Endothelial cell of umbilical vein (primary cell): ENCODE measurements around the gene ZBTB12. TPM values are rescaled to one million over a fixed set of nuclear protein-coding genes. Genes with fewer than 3 reads are reported as not detected.

Source experiments
- BruUV-seq: library from RNA; stranded (reverse); fragments of 400-500 nt; replicated peaks from 2 replicates; lab custom pipeline; 2021; lab: Mats Ljungman, UMichigan
- CTCF ChIA-PET: fragments of 300-600, 350-600 bp; sonication (Branson Sonifier 250); formaldehyde crosslinking; loops from one replicate; lab custom pipeline; 2021; ENCODE audit warnings: antibody characterized with exemption, inconsistent platforms; lab: Charles Lee
- POLR2A ChIA-PET: fragments of 300-600, 350-600 bp; sonication (Branson Sonifier 250); formaldehyde crosslinking; loops from one replicate; lab custom pipeline; 2021; ENCODE audit warnings: antibody characterized with exemption, inconsistent platforms; lab: Charles Lee
- DNase-seq: peaks from one replicate; pipeline ENCODE4 v3.0.0-alpha.2; 2011; ENCODE audit warnings: low read depth, low spot score
- FAIRE-seq: peaks from 2 replicates; lab custom pipeline; 2011; peaks lifted over from hg19 to GRCh38; lab: Jason Lieb, UNC
- H2AFZ ChIP-seq: 2 replicates; pipeline ENCODE4 v1.6.0; 2012; ENCODE audit warnings: low read depth, low read length, control low read depth, inconsistent platforms
- H3K27ac ChIP-seq: 2 replicates; pipeline ENCODE4 v1.5.1; 2011; ENCODE audit warnings: low read depth, mild to moderate bottlenecking, control low read depth, low read length, moderate library complexity; ENCODE audit not compliant: insufficient read depth
- H3K27me3 ChIP-seq, 2 experiments: 2 replicates each; pipeline versions ENCODE4 v1.6.0 to v1.6.1; 2011; ENCODE audit warnings: low read length in 2 of 2, mixed read lengths in 1 of 2; ENCODE audit not compliant: control insufficient read depth in 2 of 2, insufficient read depth in 2 of 2
- H3K36me3 ChIP-seq, 2 experiments: 2 replicates in 1 of 2; 3 replicates in 1 of 2; pipeline ENCODE4 v1.5.1; 2011; ENCODE audit warnings: low read length in 2 of 2, mild to moderate bottlenecking in 1 of 2, moderate library complexity in 1 of 2; ENCODE audit not compliant: control insufficient read depth in 2 of 2, insufficient read depth in 2 of 2; ENCODE audit errors: extremely low read depth in 1 of 2
- H3K4me1 ChIP-seq: 3 replicates; pipeline ENCODE4 v1.5.1; 2011; ENCODE audit warnings: mild to moderate bottlenecking, low read length; ENCODE audit not compliant: control insufficient read depth, insufficient read depth; ENCODE audit errors: extremely low read depth
- H3K4me2 ChIP-seq: 2 replicates; pipeline ENCODE4 v1.6.1; 2011; ENCODE audit warnings: low read length, control low read depth, mixed read lengths; ENCODE audit not compliant: insufficient read depth
- H3K4me3 ChIP-seq, 3 experiments: fragments of 200-600 bp in 1 of 3; sonication (generic), shearing (Covaris generic) in 1 of 3; replicated peaks in 1 of 3; 2 replicates each; pipeline ENCODE4 v1.5.1; 2011 to 2016; ENCODE audit warnings: control low read depth in 3 of 3, low read length in 3 of 3, mild to moderate bottlenecking in 2 of 3, inconsistent platforms in 1 of 3, low read depth in 1 of 3, moderate library complexity in 1 of 3; ENCODE audit not compliant: insufficient read depth in 1 of 3
- H3K79me2 ChIP-seq: 2 replicates; pipeline ENCODE4 v1.6.0; 2012; ENCODE audit warnings: low read length, inconsistent platforms; ENCODE audit not compliant: control insufficient read depth, insufficient read depth
- H3K9ac ChIP-seq: replicated peaks from 2 replicates; pipeline ENCODE3; 2011; ENCODE audit warnings: low read length, control low read depth; ENCODE audit not compliant: insufficient read depth; ENCODE audit errors: extremely low read depth
- H3K9me1 ChIP-seq: replicated peaks from 3 replicates; pipeline ENCODE4 v1.6.0; 2011; ENCODE audit warnings: mild to moderate bottlenecking, low read length; ENCODE audit not compliant: control insufficient read depth, insufficient read depth; ENCODE audit errors: extremely low read depth
- H3K9me3 ChIP-seq: replicated peaks from 2 replicates; pipeline ENCODE4 v1.5.1; 2012; ENCODE audit warnings: low read length, inconsistent platforms; ENCODE audit not compliant: control insufficient read depth, insufficient read depth
- H4K20me1 ChIP-seq: replicated peaks from 2 replicates; pipeline ENCODE3; 2011; ENCODE audit warnings: mild to moderate bottlenecking, low read length; ENCODE audit not compliant: control insufficient read depth, insufficient read depth; ENCODE audit errors: extremely low read depth
- CTCF ChIP-seq, 2 donors: IDR thresholded peaks; 1 replicate in 1 of 2; 2 replicates in 1 of 2; pipeline ENCODE4 v1.5.1; 2011; ENCODE audit warnings: low read length in 2 of 2, mild to moderate bottlenecking in 2 of 2, moderate library complexity in 2 of 2, control low read depth in 1 of 2, inconsistent platforms in 1 of 2, low read depth in 1 of 2; ENCODE audit not compliant: insufficient read depth in 1 of 2; ENCODE audit errors: extremely low read depth in 1 of 2
- EZH2 ChIP-seq: IDR thresholded peaks from 2 replicates; pipeline ENCODE4 v1.6.1; 2012; ENCODE audit warnings: borderline replicate concordance, low read depth, mild to moderate bottlenecking, moderate library complexity, low read length, inconsistent platforms; ENCODE audit not compliant: severe bottlenecking
- FOS ChIP-seq: IDR thresholded peaks from 2 replicates; pipeline ENCODE4 v1.6.1; 2011; ENCODE audit warnings: mild to moderate bottlenecking, low read length, moderate library complexity, borderline replicate concordance; ENCODE audit not compliant: insufficient read depth
- GATA2 ChIP-seq: IDR thresholded peaks from 2 replicates; pipeline ENCODE4 v1.7.0; 2011; ENCODE audit warnings: low read depth, mild to moderate bottlenecking, moderate library complexity, mixed read lengths, low read length; ENCODE audit not compliant: insufficient read length, insufficient read depth
- JUN ChIP-seq: IDR thresholded peaks from 2 replicates; pipeline ENCODE4 v1.6.1; 2011; ENCODE audit warnings: borderline replicate concordance, low read depth; ENCODE audit not compliant: insufficient read length, insufficient read depth
- MAX ChIP-seq: IDR thresholded peaks from 2 replicates; pipeline ENCODE4 v1.6.1; 2011; ENCODE audit not compliant: insufficient read depth, insufficient read length
- MYC ChIP-seq: IDR thresholded peaks from one replicate; pipeline ENCODE4 v1.6.1; 2011; ENCODE audit warnings: mild to moderate bottlenecking, low read depth, low read length
- POLR2A ChIP-seq: IDR thresholded peaks from 2 replicates; pipeline ENCODE4 v1.6.1; 2012; ENCODE audit warnings: low read depth, mild to moderate bottlenecking, control low read depth, low read length
- POLR2AphosphoS5 ChIP-seq: IDR thresholded peaks from 2 replicates; pipeline ENCODE4 v1.6.1; 2012; ENCODE audit warnings: low read depth, mild to moderate bottlenecking, control low read depth, low read length, moderate library complexity; ENCODE audit not compliant: insufficient read depth
- dilution Hi-C: fragments of 300-500 bp; cut with MboI; formaldehyde crosslinking; loops from one replicate; pipeline ENCODE4 v1.15.0; 2019; ENCODE audit warnings: low sequenced_read_pairs; ENCODE audit not compliant: extremely low pct_ligation_motif_present
- intact Hi-C: fragments of 100-400 bp; cut with micrococcal nuclease; formaldehyde crosslinking; loops from one replicate; pipeline ENCODE4 v1.10.0; 2022
- polyA plus RNA-seq, 4 experiments: library from polyadenylated mRNA; depleted of rRNA in 3 of 4; stranded (reverse) in 3 of 4; unstranded in 1 of 4; fragments of >200 nt; gene quantifications; 2 replicates each; pipeline versions ENCODE4 v1.2.1 to v1.2.3, GENCODE V29; 2011 to 2012; ENCODE audit warnings: missing spikeins in 1 of 4
- total RNA-seq: library from RNA; stranded (reverse); gene quantifications from 2 replicates; pipeline ENCODE4 v1.2.3, GENCODE V29; 2021

Gene ZBTB12
- total and polyA plus RNA-seq, 2 donors (not counting 3 experiments of a cell fraction or from before 2014, with no cell fraction given) = 2.9 to 4.9 TPM

- Histone ChIP-seq H3K4me3 (no peak overlapping the region), H3K4me1 (peaks cover 6% of the 10 kb centered on the region), H3K9ac (no peak overlapping the region), H3K9me3 (no peaks in the 10 kb centered on the region), H2AFZ (no peak overlapping the region), H3K27ac (no peak overlapping the region), H3K79me2 (no peaks in the 10 kb centered on the region), H3K9me1 (no peaks in the 10 kb centered on the region), H4K20me1 (no peaks in the 10 kb centered on the region), H3K4me2 (no peak overlapping the region), H3K36me3 (no peaks in the 10 kb centered on the region), H3K27me3 (no peaks in the 10 kb centered on the region)
- ChIA-PET POLR2A (no interaction called here), CTCF (interaction anchor here (1.2 to 1.5 kb wide), 2 partner anchors 10 to 16 kb away, joined by 3 to 7 read pairs; no protein-coding TSS in a partner anchor)
- TF ChIP-seq FOS = no peak
- no peak for TF ChIP-seq JUN
- no peak for TF ChIP-seq CTCF (IDR thresholded peaks at IDR 0.05; ENCODE audit: extremely low read depth in 1 of 2, insufficient read depth in 1 of 2, low read depth in 1 of 2, low read length in 2 of 2)
- no peak for TF ChIP-seq POLR2AphosphoS5
- TF ChIP-seq MAX = no peak
- TF ChIP-seq GATA2 = no peak
- no peak for TF ChIP-seq MYC
- no peak for TF ChIP-seq POLR2A
- TF ChIP-seq EZH2 = no peak
- no peak for DNase-seq
- intact Hi-C loops = no loop called here
- dilution Hi-C loops = no loop called here
- BruUV-seq = no TSS peak
- FAIRE-seq = no peak
Measured at GRCh38 chr6:31874084-31874670, 27.7 kb downstream of the ZBTB12 start.
